ENCODE data around the gene LARP1.

LARP1 gene

DNA sequence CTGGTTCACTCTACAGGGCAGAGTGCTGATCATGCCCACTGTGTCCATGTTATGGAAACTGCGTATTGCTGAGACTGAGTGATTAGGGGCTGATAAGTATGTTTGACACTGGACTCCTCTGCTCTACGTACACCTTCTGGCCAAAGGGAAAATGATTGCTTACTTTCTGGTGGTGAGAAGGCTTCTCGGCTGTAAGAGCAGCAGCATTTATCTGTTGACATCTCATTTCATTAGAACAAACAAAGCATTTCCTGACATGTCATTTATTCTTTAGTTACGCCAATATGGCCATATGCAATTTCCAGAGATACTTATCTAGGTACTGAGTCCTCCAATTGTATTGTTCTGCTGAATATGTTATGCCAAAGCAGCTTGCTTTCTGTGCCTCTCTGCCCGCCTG lies 89.6 kb downstream of the LARP1 start:
- no peaks in the 10 kb centered on the region for H3K9me3 ChIP-seq (ENCODE audit: control insufficient read depth in 1 of 2, low read length in 2 of 2)
- no peaks in the 10 kb centered on the region for H3K36me3 ChIP-seq (ENCODE audit: control insufficient read depth in 1 of 2, insufficient read depth in 2 of 2, low read length in 2 of 2)
- H3K27ac ChIP-seq (ENCODE audit: low read length), result peak overlapping the region; percentile 5
- peaks cover 8 to 24% of the 10 kb centered on the region in 2 donors for H3K4me1 ChIP-seq (ENCODE audit: control insufficient read depth in 1 of 2, insufficient read depth in 2 of 2, low read length in 2 of 2)
- no peak overlapping the region for H3K4me3 ChIP-seq (ENCODE audit: low read depth in 1 of 2, low read length in 2 of 2)
- H3K27me3 ChIP-seq (ENCODE audit: low read depth, low read length), result no peaks in the 10 kb centered on the region

DNA sequence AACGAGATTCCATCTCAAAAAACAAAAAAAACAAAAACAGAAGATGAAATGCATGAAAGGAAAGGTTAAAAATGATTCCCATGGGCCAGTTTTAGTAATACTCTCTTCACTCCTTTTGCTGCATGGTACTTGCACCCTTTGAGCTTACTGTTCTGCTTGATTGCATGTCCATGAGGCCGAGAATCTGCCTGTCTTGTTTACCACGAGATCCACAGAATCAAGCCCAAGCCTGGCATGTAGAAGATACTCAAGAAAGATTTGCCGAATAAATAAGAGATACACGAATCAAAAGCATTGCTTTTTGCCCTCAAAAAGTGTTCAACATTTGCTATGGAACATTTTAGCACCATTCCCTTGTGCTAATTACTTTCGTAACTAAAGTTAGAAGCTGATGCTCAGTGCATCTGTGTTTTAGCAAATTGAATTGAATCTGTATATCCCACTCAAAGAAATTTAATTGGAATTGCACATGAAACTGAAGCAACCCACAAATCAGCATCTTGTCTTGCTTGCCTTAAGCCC lies 94.1 kb downstream of the LARP1 start:
- Histone ChIP-seq H3K4me3 (ENCODE audit: low read depth in 1 of 2, low read length in 2 of 2) (peak overlapping the region; percentile 83 to 84), H3K27ac (ENCODE audit: low read length) (peak overlapping the region; percentile 34), H3K4me1 (ENCODE audit: control insufficient read depth in 1 of 2, insufficient read depth in 2 of 2, low read length in 2 of 2) (peaks cover 4 to 35% of the 10 kb centered on the region in 2 donors), H3K9me3 (ENCODE audit: control insufficient read depth in 1 of 2, low read length in 2 of 2) (no peaks in the 10 kb centered on the region), H3K27me3 (ENCODE audit: low read depth, low read length) (no peaks in the 10 kb centered on the region), H3K36me3 (ENCODE audit: control insufficient read depth in 1 of 2, insufficient read depth in 2 of 2, low read length in 2 of 2) (no peaks in the 10 kb centered on the region)

DNA sequence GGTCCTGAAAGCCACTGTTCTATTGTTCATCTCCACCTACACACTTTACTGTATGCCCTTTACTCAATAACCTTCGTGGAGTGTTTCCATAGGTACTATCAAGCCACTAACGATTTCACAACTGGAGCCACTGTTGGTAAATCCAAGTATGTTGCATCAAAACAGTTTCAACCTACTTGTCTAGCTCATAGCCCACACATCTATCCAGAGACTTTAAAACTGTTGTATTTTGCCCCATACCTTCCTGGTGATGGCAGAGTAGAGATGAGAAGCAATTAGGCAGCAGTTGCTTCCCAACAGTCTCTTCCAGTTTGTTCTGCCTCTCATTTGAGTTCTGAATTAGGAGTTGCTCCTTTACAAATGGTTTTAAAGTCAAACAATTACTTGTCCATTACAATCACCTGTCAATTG lies 94.6 kb downstream of the LARP1 start:
- H3K27ac ChIP-seq (ENCODE audit: low read length), result peak overlapping the region; percentile 34
- no peaks in the 10 kb centered on the region for H3K27me3 ChIP-seq (ENCODE audit: low read depth, low read length)
- no peaks in the 10 kb centered on the region for H3K9me3 ChIP-seq (ENCODE audit: control insufficient read depth in 1 of 2, low read length in 2 of 2)
- peaks cover 4 to 35% of the 10 kb centered on the region in 2 donors for H3K4me1 ChIP-seq (ENCODE audit: control insufficient read depth in 1 of 2, insufficient read depth in 2 of 2, low read length in 2 of 2)
- H3K4me3 ChIP-seq (ENCODE audit: low read depth in 1 of 2, low read length in 2 of 2), result peak overlapping the region; percentile 83 to 84
- H3K36me3 ChIP-seq (ENCODE audit: control insufficient read depth in 1 of 2, insufficient read depth in 2 of 2, low read length in 2 of 2), result no peaks in the 10 kb centered on the region

DNA sequence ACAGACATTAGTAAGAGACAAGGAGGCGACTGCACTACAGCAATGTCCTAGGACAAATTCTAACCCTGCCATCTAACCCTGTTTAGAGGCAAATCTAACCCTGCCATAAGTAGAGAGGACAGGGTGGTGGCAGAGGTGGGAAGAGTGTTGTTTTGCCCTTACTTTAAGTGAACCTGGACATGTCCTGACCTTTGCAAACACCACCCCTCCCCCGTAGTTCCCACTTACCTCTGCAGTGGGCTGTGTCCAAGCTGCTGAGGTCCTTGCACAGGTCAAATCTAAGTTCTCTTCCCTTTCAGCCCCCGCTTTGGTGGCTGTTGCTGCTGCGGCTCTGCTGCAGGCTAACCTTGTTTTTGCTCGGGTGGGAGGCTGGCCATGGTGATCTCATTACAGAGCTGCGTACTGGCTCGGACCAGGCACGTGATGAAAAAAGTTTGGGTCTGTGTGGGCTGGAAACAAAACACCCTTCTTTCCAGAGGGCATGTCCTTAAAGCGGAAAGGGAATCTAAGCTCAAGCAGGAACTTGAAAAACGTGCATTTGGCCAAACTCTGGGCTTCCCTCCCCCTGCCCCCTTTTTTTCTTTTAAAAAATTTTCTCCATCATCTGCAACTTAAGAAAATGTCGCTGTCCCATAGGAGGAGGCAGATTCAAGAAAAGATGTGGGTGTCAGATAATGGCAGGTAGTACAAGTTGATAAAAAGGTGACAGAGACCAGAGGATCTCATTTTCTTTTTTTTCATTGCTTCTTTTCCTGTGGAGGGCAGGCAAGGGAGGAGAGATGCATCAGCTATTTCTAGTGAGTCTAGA lies 95.3 kb downstream of the LARP1 start, which contains the start of gene FAXDC2:
Gene FAXDC2 (minus strand): TSS at position 349 of the 808 bp plus-strand sequence. CDS start 12,425 bp downstream, outside the sequence.
- Histone ChIP-seq H3K27me3 (ENCODE audit: low read depth, low read length) (no peaks in the 10 kb centered on the region), H3K27ac (ENCODE audit: low read length) (peak within 1 kb of the TSS; percentile 34), H3K9me3 (ENCODE audit: control insufficient read depth in 1 of 2, low read length in 2 of 2) (no peaks in the 10 kb centered on the region), H3K36me3 (ENCODE audit: control insufficient read depth in 1 of 2, insufficient read depth in 2 of 2, low read length in 2 of 2) (no peaks in the 10 kb centered on the region), H3K4me1 (ENCODE audit: control insufficient read depth in 1 of 2, insufficient read depth in 2 of 2, low read length in 2 of 2) (peaks cover 4 to 32% of the 10 kb centered on the region in 2 donors), H3K4me3 (ENCODE audit: low read depth in 1 of 2, low read length in 2 of 2) (peak within 1 kb of the TSS; percentile 83 to 84)

DNA sequence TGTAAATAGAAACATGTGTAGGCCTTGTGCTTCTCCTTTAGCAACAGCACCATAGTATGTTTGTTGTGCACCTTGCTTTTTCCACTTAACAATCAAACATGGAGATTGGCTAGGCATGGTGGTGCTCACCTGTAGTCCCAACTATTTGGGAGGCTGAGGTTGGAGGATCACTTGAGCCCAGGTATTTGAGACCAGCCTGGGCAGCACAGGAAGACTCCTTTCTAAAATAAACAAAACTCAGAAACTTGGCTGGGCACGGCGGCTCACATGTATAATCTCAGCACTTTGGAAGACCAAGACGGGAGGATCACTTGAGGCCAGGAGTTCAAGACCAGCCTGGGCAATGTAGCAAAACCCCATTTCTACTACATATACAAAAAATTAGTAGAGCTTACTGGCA lies 96.2 kb downstream of the LARP1 start:
- no peaks in the 10 kb centered on the region for H3K27me3 ChIP-seq (ENCODE audit: low read depth, low read length)
- H3K36me3 ChIP-seq (ENCODE audit: control insufficient read depth in 1 of 2, insufficient read depth in 2 of 2, low read length in 2 of 2), result no peaks in the 10 kb centered on the region
- no peaks in the 10 kb centered on the region for H3K9me3 ChIP-seq (ENCODE audit: control insufficient read depth in 1 of 2, low read length in 2 of 2)
- peaks cover 4 to 28% of the 10 kb centered on the region in 2 donors for H3K4me1 ChIP-seq (ENCODE audit: control insufficient read depth in 1 of 2, insufficient read depth in 2 of 2, low read length in 2 of 2)
- no peak overlapping the region for H3K27ac ChIP-seq (ENCODE audit: low read length)
- H3K4me3 ChIP-seq (ENCODE audit: low read depth in 1 of 2, low read length in 2 of 2), result no peak overlapping the region

DNA sequence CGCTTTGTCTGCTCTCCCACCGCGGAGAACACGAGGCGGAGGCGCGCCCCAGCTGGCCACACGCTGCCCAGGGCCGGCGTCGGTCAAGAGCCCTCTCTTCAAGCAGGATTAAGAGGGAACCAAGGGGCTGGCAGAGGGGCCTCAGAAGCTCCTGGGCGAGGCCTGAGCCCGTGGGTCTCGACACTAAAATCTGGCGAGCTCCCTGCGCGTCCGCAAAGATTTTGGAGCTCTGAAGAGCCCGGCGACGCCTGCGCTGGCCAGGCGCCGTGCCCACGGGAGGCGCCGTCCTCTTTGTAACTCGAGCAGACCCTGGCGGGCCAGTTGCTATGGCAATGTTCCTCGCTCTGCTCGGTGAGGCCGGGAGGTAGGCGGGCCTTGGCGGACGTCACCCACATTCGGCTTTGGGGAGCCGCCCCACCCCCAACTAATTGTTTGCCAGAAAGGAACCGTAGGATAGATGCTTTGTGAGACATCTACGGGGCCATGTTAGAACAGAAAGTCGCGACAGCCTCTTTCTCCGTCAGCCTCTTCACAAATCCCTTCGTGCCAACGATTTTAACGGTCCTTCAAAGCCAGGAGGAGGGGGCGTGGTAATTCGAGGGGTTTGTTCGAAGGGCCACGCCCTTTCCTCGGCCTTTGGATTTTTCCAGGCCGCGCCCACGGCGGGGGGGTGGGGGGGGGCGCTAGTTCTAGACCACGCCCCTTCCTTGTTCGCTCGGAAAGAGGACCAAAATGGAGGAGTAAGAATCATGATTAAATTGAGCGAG lies 102.5 kb downstream of the LARP1 start:
- no peaks in the 10 kb centered on the region for H3K9me3 ChIP-seq (ENCODE audit: control insufficient read depth in 1 of 2, low read length in 2 of 2)
- H3K27me3 ChIP-seq (ENCODE audit: low read depth, low read length), result no peaks in the 10 kb centered on the region
- H3K27ac ChIP-seq (ENCODE audit: low read length), result peak overlapping the region; percentile 97
- peaks cover 0 to 10% of the 10 kb centered on the region in 2 donors for H3K36me3 ChIP-seq (ENCODE audit: control insufficient read depth in 1 of 2, insufficient read depth in 2 of 2, low read length in 2 of 2)
- peaks cover 10 to 36% of the 10 kb centered on the region in 2 donors for H3K4me1 ChIP-seq (ENCODE audit: control insufficient read depth in 1 of 2, insufficient read depth in 2 of 2, low read length in 2 of 2)
- H3K4me3 ChIP-seq (ENCODE audit: low read depth in 1 of 2, low read length in 2 of 2), result peak overlapping the region; percentile 85 to 99

DNA sequence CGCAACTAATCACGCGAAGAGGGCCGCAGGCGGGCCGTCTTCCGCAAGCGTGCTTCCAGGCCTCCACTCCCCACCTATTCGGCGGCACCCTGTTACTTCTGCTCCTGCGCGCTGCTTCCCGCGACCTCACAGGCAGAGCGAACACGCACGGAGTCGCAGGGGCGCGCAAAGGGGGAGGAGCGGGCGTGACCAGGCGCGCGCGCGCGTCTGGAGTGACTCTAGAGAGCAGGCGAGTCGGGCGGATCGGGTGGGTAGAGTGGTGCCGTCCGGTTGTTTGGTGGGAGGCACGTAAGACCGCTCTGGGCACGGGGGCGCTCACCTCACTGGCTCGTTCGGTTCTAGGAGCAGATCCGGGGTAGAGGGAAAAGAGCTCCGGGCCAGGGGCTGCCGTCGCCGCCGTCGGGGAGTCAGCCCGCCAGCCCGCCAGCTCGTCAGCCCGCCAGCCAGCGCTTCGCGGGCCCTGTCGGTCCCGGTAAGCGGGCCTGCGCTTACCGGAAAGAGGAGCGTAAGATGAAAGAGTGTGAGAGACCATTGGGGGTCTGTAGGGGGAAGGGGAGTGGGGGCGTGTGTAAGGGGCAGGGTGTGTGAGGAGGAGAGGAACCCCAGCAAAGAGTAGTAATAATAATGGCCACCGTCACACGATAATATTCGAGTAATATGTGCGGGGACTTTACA lies 103.3 kb downstream of the LARP1 start, which contains the start of gene CNOT8:
Gene CNOT8 (plus strand): TSS at position 331 of the 675 bp plus-strand sequence. CDS start 4,652 bp downstream, outside the sequence.
- Histone ChIP-seq H3K9me3 (ENCODE audit: control insufficient read depth in 1 of 2, low read length in 2 of 2) (no peaks in the 10 kb centered on the region), H3K27ac (ENCODE audit: low read length) (peak within 1 kb of the TSS; percentile 97), H3K4me1 (ENCODE audit: control insufficient read depth in 1 of 2, insufficient read depth in 2 of 2, low read length in 2 of 2) (peaks cover 10 to 36% of the 10 kb centered on the region in 2 donors), H3K4me3 (ENCODE audit: low read depth in 1 of 2, low read length in 2 of 2) (peak within 1 kb of the TSS; percentile 85 to 99), H3K36me3 (ENCODE audit: control insufficient read depth in 1 of 2, insufficient read depth in 2 of 2, low read length in 2 of 2) (peaks cover 0 to 12% of the 10 kb centered on the region in 2 donors), H3K27me3 (ENCODE audit: low read depth, low read length) (no peaks in the 10 kb centered on the region)

DNA sequence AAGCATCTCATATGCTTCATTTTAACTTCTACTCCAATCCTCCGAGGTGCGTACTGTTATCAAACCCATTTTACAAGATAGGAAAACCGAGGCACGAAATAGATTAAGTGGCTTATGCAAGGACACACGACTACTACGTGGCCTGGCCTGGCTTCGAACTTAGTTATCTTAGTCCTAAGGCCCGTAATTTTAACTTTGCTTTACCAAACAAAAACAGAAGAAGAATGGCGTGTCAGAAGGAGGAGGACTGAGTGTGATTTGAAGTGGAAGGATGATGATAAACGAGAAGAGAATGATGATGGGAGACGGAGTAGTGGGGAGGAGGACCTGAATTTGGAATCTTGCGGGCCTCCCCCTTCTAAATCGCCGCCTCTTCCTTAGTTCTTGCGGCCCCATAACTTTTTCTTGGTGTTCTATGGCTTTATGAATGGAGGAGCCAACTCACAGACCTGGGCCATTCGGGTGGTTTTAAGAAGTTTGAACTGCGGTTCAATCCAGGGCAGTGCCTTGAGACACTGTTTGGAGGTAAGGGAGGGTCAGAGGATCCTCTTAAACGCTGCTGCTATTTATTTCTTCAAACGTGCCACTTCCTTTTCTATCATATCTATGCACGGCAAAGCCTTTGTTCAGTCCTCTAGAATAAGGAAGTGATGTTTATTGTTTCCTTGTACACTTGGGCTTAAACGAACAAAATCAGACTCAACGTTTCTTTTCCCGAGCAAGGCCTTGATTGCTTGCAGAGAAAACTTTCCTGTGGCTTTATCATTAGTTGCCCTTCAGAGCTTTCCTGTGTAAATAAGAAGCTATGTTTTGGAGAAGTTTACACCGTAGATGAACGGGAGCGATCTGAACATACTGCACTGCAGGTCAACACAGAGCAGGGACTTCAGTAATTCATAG lies 104.0 kb downstream of the LARP1 start:
- no peaks in the 10 kb centered on the region for H3K9me3 ChIP-seq (ENCODE audit: control insufficient read depth in 1 of 2, low read length in 2 of 2)
- H3K27ac ChIP-seq (ENCODE audit: low read length), result peak overlapping the region; percentile 97
- peaks cover 0 to 14% of the 10 kb centered on the region in 2 donors for H3K36me3 ChIP-seq (ENCODE audit: control insufficient read depth in 1 of 2, insufficient read depth in 2 of 2, low read length in 2 of 2)
- H3K4me1 ChIP-seq (ENCODE audit: control insufficient read depth in 1 of 2, insufficient read depth in 2 of 2, low read length in 2 of 2), result peaks cover 10 to 36% of the 10 kb centered on the region in 2 donors
- no peaks in the 10 kb centered on the region for H3K27me3 ChIP-seq (ENCODE audit: low read depth, low read length)
- peak overlapping the region; percentile 85 to 99 for H3K4me3 ChIP-seq (ENCODE audit: low read depth in 1 of 2, low read length in 2 of 2)

DNA sequence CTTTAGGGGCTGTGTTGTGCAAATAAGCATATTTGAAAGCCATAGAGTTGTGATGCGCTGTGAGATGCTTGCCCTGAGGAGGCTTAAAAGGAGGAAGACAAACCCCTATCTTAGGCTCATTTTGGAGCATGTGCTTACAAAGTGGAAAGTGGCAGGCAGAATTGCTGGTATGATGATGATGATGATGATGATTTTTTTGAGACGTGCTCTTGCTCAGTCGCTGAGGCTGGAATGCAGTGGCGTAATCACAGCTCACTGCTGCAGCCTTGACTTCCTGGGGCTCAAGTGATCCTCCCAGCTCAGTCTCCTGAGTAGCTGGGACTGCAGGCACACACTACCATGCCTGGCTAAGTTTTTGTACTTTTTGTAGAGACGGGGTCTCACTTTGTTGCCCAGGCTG lies 104.9 kb downstream of the LARP1 start:
- H3K4me1 ChIP-seq (ENCODE audit: control insufficient read depth in 1 of 2, insufficient read depth in 2 of 2, low read length in 2 of 2), result peaks cover 10 to 36% of the 10 kb centered on the region in 2 donors
- no peaks in the 10 kb centered on the region for H3K9me3 ChIP-seq (ENCODE audit: control insufficient read depth in 1 of 2, low read length in 2 of 2)
- H3K27ac ChIP-seq (ENCODE audit: low read length), result peak overlapping the region; percentile 97
- peak overlapping the region; percentile 85 to 99 for H3K4me3 ChIP-seq (ENCODE audit: low read depth in 1 of 2, low read length in 2 of 2)
- H3K36me3 ChIP-seq (ENCODE audit: control insufficient read depth in 1 of 2, insufficient read depth in 2 of 2, low read length in 2 of 2), result peaks cover 2 to 14% of the 10 kb centered on the region in 2 donors
- H3K27me3 ChIP-seq (ENCODE audit: low read depth, low read length), result no peaks in the 10 kb centered on the region

DNA sequence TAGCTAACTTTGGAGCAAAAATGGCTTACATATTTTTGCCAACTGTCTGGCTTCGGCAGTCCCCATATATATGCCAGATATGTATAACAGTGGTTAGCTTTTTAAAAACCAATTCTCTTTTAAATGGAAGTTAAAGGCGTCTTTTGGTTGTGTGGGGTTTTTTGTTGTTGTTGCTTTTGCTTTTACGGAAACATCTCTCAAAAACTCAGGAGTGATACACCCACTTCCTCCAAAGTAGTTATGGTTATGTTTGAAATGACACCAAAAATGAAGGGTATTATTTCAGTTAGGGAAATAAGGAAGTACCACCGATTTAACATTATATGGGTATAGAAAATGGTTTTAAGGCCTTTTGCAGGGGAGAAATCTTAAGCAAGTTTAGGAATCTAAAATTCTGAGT lies 105.6 kb downstream of the LARP1 start:
- H3K27me3 ChIP-seq (ENCODE audit: low read depth, low read length), result no peaks in the 10 kb centered on the region
- H3K9me3 ChIP-seq (ENCODE audit: control insufficient read depth in 1 of 2, low read length in 2 of 2), result no peaks in the 10 kb centered on the region
- H3K36me3 ChIP-seq (ENCODE audit: control insufficient read depth in 1 of 2, insufficient read depth in 2 of 2, low read length in 2 of 2), result peaks cover 9 to 20% of the 10 kb centered on the region in 2 donors
- H3K27ac ChIP-seq (ENCODE audit: low read length), result peak overlapping the region; percentile 18
- H3K4me1 ChIP-seq (ENCODE audit: control insufficient read depth in 1 of 2, insufficient read depth in 2 of 2, low read length in 2 of 2), result peaks cover 10 to 36% of the 10 kb centered on the region in 2 donors
- peak overlapping the region; percentile 85 to 99 for H3K4me3 ChIP-seq (ENCODE audit: low read depth in 1 of 2, low read length in 2 of 2)

All from muscle layer of duodenum (tissue), 2 donors.